Hippocampal formation (tissue), 2 donors: ENCODE data around the gene RNF145.
A peak's percentile ranks its signal among the peaks of the same experiment; 100 is the strongest.

Experiments used
- DNase-seq, 2 donors: peaks; one replicate each; lab custom pipeline; 2025; lab: John Stamatoyannopoulos, UW

RNF145 gene

DNA sequence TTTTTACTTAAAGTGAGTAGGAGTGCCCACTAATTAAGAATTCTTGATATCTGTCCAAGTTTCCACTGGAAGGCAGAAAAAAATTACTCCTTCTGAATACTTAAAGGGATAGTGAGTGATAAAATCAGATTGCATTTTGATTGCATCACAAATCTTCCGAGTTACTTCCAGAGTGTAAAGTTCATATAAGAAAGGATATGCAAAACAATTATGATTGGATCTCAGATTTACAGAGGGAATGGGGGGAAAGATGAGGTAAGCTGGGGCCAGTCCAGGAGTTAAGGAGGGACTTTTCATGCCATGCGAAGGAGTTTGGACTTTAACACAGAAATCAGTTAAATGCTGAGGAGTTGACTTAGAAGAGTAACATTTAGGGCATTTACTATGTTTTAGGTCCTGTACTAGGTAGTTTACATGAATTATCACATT lies 9.3 kb upstream of the RNF145 start:
- no peak for DNase-seq

DNA sequence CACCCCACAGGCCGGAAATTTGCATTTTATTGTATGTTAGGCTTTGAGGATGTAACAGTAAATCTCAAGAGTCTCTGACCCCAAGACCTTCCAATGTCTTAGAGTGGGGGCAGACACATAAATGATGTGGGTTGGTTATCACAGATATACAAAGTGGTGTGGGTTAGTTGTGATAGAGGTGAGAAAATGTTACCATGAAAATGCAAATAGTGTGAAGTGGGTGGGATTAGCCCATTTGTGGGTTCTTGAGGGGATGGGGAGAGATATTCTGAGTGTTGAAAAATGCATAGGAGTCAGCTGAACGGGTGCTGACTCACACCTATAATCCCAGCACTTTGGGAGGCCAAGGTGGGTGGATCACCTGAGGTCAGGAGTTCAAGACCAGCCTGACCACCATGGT lies 7.9 kb upstream of the RNF145 start:
- DNase-seq = no peak

DNA sequence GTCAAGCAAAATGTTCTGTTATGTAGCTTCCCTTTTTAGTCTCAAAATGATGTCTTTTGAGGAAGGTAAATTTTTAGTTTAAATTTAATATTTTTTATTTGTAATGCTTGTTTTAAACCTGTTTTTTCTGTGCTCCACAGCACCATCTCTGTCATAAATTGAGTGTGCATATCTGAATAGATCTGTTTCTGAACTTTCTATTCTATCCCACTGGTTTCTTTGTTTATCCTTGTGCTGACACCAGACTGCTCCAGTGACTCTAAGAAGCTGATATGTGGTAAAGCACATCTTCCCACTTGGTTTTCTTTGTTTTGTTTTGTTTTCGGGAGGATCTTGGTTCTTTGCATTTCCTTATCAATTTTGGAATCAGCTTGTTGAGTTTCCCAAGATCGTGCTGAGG lies 7.1 kb upstream of the RNF145 start:
- DNase-seq = no peak

DNA sequence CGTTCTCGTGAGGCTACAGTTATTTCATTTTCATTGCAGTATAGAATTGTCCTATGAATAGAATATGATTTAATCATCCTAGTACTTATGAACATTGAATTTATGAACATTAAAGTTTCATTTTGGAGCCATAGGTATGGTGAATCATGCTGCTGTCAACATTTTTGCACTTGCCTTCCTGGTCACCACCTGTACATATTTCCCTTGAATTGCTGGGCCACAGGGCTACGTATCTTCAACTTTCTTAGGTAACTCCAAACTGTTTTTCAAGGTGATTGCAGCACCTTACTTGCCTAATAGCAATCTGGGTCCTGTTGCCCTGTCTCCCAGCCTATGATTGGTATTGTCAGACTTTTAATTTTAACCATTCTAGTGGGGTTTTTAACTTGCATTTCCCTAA lies 6.5 kb upstream of the RNF145 start:
- DNase-seq = no peak

DNA sequence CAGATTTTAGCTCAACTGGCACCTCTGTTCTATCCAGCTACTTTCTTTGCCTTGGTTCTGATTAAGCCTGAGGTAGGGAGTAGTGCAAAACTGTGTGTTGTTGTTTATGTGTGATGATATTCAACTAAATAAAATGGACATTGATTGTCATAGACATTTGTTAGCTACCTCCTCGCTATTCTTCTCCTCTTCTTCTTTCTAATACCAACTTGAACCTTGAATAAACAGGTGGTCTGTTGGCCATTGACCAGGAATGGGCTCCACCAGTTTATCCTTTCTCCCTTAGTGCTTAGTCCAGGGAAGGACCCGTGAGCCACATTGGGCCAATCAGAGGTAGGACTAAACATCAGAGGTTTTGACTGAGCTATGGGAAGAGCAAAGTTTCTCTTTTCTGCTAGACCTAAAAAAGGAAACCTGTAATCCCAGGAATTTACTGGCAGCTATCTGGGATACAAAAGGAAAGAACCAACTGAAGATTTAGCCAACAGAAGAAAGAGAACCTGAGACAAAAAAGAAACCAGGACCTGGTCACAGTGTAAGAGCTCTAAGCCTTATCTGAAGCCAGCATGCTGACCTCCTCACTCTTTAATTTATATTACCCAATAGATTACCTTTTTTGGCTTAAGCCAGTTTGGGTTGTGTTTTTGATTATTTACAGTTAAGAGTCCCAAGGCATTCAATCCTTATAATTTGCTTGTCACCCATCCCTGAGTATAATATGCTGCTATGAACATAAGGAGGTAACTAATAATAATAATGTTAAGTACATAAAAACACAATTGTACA lies 5.3 kb upstream of the RNF145 start:
- DNase-seq = no peak

DNA sequence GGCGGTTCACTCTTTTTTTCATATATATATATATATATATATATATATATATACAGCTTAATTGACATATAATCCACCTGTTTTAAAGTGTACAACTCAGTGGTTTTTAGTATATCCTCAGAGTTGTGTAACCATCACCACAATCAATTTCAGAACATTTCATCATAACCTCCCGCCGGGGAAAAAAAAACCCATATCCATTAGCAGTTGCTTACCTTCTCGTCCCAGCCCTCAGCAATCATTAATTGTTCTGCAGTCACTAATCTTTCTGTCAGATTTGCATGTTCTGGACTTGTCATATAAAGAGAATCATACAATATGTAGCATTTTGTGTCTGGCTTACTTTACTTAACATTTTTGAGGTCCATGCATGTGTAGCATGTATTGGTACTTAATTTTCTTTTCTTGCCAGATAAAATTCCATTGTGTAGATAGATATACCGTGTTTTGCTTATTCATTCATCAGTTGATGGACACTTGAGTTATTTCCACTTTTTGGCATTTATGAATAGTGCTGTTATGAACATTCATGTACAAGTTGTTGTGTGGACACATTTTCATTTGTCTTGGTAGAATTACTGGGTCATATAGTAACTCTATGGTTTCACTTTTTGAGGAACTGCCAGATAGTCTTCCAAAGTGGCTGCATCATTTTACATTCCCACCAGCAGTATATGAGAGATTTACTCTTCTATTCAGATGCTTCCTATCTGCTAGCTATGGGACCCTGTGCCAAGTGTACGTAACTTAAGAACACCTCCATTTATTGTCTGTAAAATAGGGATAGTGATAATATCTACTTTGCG lies 3.5 kb upstream of the RNF145 start:
- no peak for DNase-seq

DNA sequence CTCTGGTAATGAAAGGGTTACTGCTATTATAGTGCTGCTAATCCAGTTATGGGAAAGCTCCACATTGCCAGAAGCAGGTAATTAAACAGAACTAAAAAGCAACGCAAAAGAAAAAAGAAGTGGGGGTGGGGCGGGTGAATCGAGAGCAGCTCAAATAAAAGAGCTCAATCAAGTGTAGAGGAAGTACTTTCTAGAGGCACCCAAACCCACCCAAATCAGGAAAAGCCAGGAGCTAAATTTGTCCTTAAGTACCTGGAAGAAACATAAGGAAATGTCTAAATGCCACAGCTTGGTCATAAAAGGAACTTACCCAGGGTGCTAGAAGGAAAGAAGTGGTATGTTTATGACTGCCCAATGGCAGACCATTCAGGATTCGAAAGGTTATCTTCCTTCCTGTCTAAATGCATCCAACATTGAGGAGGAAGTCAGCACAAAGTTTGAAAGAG lies 2.4 kb upstream of the RNF145 start:
- no peak for DNase-seq

DNA sequence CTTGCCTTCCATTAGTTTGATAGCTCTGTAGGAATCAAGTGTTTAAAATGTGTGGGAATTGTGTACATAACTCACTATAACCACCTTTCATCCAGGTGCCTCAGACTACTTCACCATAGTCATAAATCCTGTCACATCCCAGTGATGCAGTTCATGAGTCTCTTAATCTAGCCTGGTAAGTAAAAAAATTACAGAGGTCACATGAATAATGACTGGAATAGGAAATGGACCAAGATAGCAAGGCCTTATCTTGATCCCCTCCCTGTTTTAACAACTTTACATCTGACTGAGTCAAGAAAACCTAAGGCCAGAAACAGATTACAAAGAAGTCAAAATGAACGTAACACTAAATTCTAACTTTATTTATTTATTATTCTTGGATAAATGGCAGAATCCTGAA lies 1.5 kb upstream of the RNF145 start:
- no peak for DNase-seq

DNA sequence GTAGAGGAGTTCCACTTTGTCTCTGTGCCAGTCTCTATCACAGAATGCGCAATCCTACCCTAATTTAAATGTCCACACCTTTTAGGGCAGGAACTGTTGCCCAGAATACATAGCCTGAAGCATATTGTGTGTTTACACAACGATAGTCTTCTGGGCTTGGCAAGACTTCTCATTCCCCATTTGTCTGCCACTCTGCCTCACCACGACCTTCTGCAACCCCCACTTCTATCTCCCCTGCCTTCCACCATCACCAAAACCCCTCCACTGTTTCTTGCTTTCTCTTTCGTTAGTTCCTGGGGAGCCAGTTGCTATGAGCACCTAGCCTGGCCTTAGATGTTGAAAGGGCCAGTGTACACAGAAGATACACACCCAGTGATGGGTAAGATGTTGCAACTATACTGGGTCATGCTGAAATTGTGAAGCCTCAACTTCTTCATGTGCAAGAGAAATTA lies 883 bp upstream of the RNF145 start:
- no peak for DNase-seq

DNA sequence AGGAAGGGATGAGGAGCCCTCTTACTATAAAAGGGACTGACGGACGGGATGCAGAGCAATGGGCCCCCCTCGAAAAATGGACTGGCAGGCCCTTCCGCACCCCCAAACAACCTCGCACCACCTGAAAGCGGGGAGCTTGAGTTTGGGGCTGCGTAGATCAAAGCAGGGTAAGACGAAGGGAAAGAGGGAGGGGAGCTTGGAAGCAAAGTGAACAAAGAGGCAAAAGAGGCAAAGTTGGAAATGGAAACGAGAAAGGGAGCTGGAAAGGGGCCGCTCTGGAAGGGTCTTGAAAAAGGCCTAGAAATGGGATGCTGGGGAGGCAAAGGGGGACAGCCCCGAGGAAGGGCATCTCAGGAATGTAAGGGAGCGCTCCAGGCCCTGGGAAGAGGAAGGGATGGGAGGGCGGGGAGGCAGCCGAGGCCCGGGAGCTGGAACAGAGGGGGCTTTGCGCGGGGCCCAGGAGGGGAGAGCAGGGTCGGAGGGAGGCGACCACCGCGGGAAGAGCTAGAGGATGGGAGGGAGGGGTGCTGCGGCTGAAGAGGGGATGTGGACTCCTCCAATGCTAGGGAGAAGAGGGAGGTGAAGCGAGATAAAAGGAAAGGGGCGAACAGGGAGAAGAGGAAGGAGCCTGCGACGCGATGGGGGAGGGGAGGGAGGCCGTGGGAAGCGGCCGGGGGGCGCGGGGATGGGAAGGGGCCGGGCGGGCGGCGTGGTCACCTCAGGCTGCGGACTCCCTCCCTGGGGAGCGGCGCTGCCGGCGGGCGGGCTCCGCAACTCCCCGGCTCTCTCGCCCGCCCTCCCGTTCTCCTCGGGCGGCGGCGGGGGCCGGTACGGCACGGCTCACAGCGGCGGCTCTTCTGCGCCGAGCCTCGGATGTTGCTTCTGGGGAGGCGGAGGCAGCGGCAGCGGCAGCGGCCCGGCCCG lies 577 bp downstream of the RNF145 start:
- peak in 1 of 2 donors; percentile 35 for DNase-seq

DNA sequence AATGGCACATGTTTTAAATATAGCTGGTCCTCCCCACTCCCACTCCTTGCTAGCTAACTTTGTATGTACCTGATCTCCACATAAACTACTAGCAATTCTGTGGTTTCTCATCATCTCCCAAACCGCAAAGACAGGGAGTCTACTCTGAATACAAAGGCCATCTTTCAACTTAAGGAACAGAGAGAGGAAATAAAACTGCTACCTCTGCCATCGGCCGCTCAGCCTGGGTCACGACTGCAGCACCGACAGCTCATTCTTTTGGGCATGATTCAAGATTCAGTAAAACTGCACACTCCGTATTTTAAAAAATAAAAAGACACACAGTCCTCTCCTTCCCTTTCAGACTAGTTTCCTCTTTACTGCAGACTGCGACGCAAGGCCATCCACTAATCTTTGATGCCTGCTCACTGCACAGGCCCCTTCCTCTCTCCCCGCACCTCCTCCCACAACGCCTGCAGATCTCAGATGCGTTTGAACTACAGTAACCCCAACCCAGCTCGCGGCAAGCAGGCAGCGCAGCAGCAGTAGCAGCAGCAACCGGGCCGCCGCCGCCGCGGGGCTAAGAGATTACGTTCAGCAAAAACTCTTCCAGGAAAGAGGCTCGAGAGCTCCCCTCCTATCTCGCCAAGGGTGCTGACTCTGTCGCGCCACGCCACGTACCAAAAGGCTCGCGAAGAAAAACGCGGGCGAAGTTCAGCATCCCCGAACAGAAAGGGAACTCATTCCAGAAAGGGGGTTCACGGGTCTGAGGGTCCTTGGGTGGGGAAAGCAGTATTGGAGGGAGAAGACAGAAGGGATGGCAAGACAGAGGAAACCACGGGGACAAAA lies 1.5 kb downstream of the RNF145 start:
- DNase-seq = peak; percentile 65 to 79

DNA sequence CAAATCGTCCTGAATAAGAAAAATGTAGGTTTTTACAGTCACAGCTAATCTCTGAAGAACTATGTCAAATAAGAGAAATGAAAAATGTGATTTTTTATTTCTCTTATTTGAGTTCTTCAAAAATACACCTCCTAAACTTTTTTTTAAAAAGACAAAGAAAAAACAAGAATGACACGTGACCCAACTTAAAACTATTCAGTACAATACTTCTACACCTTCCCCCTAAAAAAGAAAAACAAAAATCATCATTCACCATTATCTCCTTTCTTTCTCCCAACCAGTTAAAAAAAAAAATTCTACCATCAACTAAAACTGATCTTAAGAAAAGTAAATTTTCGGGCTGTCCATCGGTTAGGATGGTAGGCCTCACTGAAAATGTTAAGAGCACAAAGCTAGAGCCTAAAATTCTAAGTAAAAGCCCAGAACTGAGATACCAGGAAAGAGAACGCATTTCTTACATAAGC lies 2.1 kb downstream of the RNF145 start:
- no peak for DNase-seq

DNA sequence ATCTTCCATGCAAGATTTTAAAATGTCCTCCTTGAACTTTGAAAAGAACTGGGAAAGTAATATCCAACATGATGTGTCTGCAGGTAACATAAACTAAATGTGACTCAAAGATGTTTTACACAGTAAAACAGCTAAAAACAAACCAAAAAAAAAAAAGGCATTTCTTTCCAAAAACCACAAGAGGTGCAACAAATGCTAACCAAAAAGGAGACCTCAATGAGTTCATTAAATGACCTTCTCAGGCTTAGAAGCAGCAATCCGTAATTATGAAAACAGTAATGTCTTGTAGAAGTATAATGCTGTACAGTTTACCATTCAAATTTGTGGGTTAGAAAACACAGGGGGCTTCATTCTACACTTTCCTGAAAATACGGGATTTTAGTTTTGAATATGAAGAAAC lies 2.5 kb downstream of the RNF145 start:
- DNase-seq = no peak

DNA sequence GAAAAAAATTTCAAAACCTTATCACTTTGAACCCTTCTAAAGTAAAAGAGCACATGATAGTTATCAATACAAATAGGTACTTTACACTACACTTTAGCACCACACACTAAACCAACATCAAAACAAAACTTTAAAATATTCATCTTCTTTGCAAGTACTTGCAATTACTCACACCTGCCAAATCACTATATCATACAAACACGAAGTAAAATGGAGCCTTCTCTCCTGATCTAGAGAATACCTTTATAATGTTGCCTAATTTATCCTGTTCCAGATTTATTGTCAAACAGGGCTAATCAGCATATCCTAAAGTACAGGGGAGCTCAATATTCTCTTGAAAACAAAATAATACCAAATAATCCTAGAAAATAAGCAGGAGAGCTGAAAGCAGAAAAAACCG lies 3.0 kb downstream of the RNF145 start:
- DNase-seq = no peak

DNA sequence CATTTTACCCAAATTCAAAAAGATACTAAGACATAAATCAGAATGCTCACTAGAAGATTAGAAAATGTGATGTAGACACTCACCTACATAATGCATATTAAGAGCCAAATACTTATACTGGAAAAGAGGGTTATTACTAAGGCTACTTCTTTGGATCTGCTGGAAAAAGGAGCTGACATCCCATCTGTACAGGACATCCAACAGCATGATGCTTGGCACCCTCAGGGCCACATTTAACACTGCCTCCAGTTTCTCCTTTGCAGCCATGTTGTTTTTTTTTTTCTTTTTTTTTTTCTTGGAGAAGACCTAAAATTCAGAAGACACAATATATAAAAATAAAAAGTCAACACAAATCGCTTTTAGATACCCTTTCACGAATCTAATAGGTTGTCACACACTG lies 6.0 kb downstream of the RNF145 start:
- no peak for DNase-seq

DNA sequence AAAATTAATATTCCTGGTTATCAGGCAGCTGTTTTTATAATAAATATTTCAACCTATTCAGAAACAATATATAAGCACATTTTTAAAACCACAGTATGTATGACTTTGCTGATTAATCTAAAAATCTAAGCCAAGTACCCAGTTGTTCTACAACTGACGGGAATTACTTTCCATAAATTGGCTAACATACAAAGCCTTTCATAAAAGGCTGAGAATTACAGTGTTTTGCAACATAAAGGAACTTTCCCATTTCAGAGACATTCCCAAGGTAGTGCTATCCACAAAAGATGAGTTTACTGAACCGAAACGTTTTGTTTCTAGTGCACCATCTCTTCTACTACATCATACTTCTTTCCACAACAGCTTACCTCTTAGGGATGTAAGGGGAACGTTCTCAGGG lies 7.2 kb downstream of the RNF145 start:
- DNase-seq = no peak

DNA sequence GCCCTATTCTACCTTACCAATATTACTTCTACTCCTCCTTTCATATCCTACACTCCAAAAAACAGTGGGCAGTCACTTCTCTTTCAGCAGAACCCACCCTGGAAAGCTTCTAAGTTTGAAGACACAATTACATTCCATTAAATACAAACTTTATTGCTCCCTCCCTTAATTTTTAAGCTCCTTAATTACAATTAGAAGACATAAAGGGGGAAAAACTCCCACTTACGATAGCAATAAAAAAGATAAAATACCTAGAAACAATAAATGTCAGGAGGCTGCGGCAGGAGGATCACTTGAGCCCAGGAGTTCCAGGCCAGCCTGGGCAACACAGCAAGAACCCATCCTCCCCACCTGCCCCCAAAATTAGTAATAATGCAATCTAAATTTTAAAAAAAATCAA lies 9.6 kb downstream of the RNF145 start:
- no peak for DNase-seq

DNA sequence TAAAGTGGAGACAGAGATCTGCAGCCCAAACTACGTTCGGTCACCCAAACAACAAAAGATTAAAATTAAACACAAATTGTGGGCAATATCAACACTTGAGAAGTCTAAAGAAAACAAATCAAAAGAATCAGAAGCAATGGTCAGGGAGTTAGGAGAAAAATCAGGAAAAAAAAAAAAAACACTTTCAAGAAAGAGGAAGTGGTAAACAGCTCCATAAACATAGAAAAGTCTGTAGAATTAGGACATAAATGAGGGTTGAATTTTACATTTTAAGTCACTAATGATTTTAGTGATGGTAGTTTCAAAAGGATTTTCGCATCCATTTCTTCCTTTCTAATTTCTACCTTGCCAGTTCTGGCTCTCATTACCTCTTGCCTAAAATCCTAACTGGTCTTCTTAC lies 10.1 kb downstream of the RNF145 start:
- DNase-seq = no peak

DNA sequence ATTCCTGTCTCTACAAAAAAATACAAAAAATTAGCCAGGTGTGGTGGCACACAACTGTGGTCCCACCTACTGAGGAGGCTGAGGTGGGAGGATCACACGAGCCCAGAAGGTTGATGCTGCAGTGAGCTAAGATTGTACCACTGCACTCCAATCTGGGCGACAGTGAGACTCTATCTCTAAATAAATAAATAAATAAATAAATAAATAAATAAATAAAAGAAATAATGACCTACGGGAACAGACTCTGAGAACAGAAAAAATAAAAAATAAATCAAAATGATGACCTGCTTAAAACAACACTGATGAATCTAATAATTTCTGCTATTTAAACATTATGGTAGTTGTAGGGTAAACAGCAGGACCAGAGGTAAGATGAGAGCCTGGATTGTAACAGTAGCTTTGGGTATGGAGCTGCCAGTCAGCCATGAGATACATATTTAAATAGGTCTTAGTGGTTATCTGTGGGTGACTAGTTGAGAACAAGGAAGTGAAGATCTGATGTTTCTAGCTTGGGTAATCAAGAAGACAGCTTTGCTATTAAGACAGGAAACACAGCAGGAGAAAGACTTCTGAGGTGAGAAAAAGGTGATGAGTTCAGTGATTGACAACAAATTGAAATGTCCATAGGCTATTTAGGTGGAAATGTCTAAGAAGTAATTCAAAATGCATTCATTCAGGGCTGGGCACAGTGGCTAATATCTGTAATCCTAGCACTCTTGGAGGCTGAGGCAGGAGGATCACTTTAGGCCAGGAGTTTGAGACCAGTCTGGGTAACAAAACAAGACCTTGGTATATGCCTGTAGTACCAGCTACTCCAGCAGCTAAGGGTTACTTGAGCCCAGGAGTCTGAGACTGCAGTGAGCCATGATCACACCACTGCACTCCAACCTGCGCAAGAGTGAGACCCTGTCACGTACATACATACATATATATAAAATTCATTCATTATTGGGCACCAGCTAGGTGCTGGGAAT lies 11.0 kb downstream of the RNF145 start:
- DNase-seq = no peak

DNA sequence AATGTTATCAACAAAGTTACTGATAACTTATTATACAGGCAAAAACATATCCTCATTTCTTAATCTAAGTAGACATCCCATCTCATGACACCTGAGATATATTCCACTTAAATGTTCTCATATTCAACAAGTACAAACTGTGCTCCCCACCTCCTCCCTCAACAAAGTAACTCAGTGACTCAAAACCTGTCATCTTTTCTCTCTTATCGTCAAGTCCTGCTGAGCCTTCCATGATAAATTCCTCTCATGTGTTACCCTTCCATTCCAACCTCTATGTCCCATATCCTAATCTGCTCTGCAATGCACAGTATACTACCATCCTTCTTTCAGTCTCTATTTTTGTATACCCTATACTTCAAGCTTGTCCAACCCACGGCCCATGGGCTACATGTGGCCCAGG lies 13.6 kb downstream of the RNF145 start:
- no peak for DNase-seq
